DMS53 treated with DMSO at 0.1 percent for 48 hours (cell line): ENCODE results near the gene RHBDF2.
"Not testable (repeated sequence)": the region's sequence is repeated elsewhere in the genome, so short reads cannot be mapped to it uniquely, and the experiment has no call there.

ENCODE experiments used
- DNase-seq: peaks from one replicate; lab custom pipeline; 2025; ENCODE audit not compliant: unreplicated experiment; lab: John Stamatoyannopoulos, UW

RHBDF2 gene

GRCh38 chr17:76525513-76525833 is 24.2 kb upstream of the RHBDF2 start:
- not testable (repeated sequence) for DNase-seq

GRCh38 chr17:76524598-76525512 is 23.6 kb upstream of the RHBDF2 start:
- no peak for DNase-seq

GRCh38 chr17:76523084-76524037 is 22.1 kb upstream of the RHBDF2 start:
- peak; percentile 52 for DNase-seq

DNA sequence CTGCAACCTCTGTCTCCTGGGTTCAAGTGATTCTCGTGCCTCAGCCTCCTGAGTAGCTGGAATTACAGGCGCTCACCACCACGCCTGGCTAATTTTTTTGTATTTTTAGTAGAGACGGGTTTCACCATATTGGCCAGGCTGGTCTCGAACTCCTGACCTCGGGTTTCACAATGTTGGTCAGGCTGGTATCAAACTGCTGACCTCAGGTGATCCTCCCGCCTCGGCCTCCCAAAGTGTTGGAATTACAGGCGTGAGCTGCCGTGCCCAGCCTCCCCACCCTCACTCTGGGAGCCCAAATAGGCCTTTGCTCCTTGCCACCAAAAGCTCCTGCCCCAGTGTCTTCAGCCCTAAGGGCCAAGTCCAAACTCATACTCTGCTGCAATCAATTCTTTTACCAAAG is 20.5 kb upstream of the RHBDF2 start:
- not testable (repeated sequence) for DNase-seq

DNA sequence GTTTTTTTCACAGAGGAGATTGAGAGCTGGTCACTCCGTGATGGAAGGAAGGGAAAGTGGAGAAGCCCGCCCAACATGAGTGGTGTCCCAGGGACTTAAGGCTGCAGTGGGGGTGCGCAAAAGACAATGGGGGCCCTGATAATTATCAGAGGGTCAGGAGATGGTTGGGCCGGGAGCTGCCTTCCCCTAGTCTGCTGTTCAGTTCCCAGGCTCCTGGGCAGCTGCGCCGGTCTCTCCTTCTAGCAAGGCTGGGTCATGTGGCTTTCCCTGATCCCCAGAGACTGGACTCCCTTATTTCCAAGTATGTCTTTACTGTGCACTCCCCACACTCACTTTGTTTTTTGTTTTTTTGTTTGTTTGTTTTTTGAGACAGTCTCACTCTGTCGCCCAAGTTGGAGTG is 20.0 kb upstream of the RHBDF2 start:
- DNase-seq, result no peak

GRCh38 chr17:76519048-76519966 is 18.1 kb upstream of the RHBDF2 start:
- DNase-seq, result no peak

DNA sequence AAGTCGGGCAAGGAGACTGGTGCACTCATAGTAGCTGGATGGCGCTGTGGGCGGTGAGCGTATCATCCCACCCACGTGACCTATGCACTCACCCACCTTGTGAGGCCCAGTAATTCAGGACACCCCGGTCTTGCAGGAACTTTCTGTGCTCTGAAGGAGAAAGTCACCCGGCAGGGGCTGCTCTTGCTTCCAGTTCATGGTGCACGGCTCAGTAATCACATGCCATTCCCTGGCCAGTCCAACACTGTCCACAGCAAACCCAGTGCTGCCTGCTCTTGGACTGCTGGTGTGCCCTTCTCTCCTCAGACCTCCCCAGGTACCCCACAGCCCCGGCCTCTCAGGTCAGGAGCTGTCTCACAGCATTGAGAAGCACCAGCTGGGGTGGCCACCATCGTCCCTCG is 16.4 kb upstream of the RHBDF2 start:
- DNase-seq, result no peak

- no peak for DNase-seq
Measured at GRCh38 chr17:76515274-76515949, 14.2 kb upstream of the RHBDF2 start.

GRCh38 chr17:76514355-76514754 is 13.1 kb upstream of the RHBDF2 start:
- not testable (repeated sequence) for DNase-seq

- DNase-seq, result no peak
Measured at GRCh38 chr17:76513306-76513692, 12.1 kb upstream of the RHBDF2 start.

DNA sequence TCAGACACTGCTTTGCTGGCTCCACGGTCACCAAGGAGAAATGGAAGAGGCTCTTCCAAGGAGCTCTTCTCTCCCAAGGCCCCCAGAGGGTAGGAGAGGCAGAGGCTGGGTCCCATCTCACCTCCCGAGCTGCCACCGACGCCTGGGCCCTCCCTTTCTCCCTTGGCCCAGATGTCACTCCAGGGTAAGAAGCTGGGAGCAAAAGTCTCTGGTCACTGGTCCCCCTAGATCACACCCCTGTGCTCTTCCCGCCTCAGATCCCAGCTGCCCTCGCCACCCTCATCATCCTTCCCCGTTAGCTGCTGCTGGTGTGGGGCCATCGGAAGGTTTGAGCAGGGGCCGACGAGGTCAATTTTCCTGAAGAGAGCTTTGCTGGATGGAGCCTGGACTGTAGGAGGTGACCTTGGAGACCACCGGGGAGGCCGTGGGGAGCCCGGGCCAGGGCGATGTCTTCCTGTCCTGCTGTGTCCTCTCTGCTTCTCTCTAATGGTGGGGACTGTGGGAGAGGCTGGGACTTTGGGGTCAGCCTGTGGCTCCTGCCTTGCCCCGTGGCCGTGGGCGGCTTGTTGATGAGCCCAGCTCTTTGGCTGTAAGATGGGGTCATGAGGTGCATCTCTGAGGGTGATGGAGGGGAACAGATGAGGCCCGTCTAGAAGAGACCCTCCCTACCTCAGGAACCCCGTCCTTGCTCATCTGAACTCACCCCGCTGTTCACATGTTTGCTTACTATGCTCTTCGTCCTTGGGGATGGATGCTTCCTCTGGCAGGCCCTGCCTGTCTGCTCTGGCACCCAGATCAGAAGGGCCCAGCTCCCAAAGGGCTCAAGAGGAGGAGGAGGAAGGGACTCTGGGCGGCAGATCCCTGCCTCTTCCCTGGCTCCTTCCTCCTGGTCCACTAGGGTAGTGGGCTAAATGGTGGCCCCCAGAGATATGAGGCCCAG is 11.4 kb upstream of the RHBDF2 start:
- DNase-seq, result no peak

GRCh38 chr17:76511668-76512365 is 10.6 kb upstream of the RHBDF2 start:
- DNase-seq, result no peak

DNA sequence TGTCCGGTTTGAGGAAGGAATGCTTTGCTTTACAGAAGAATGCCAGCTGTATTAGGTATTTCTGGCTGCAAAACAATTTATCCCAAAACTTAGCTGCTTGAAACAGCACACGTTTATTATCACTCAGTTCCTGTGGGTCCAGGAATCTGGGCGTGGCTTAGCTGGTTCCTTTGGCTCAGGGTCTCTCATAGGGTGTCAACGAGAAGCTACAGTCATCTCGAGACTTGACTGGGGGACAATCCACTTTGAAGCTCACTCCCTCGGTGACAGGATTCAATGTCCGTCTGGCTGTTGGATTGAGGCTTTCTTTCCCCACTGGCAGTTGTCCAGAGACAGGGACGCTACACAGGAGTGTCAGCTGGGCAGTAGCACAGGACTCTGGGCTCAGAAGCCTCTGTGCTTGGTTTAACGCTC is 9.6 kb upstream of the RHBDF2 start:
- no peak for DNase-seq

DNA sequence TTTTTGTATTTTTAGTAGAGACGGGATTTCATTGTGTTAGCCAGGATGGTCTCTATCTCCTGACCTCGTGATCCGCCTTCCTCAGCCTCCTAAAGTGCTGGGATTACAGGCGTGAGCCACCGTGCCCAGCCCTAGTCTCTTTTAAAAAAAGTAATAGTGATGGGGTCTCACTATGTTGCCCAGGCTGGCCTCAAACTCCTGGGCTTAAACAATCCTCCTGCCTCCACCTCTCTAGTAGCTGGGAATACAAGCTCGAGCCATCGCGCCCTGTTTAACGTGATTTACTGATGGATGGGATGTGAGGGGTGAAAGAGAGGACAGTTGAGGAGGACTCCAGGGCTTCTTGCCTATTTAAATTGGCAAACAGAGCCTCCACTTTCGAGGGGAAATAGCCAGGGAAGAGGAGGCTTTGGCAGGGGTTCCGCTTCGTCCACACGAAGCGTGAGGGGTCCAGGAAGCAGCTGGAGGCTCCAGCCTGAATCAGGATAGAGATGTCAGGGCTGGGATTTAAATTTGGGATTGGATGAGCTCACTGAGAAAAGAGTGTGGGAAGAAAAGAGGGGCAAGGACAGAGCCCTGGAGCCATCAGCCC is 7.3 kb upstream of the RHBDF2 start:
- not testable (repeated sequence) for DNase-seq

DNA sequence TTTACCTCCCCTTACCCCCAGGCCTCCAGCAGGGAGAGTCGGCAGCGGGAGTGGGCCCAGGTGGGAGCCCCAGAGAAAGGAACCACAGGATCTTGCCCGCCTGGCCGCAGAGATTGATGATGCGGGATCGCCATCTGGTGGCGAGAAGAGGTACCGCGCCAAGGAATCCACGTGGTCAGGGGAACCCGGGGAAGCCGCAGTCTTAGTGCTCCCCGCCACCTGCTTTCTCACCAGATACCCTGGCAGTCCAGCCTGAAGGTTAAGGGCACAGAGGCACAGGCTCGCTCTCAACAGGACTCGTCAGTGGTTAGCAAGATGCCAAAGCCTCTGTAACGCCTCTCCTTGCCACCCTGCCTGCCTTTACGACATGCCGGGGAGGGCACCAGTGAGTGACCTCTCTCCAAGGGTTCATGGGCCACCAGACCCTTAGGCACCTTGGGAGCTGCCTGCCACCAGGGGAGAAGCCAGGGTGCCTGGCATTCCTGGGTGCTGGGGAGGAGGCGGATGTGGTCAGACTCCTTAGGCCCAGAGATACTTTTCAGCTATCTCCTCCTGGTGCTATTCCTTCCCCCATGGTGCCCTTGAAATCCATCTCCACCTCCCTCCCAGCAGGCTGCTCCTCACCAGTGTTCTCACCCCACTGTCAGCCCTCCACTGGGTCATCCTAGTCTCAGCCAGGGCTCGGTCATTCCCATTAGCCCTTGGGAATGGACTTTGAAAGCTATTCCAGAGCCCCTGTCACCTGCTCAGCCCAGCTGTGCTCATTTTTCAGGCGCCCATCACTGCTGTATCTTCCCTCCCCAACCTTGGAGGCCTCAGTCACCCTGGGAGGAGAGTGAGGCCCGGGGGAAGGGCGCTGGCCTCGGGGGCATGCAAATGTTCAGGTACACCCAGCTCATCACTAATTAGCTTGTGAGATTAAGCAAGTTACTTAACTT is 5.5 kb upstream of the RHBDF2 start:
- peak; percentile 67 for DNase-seq

GRCh38 chr17:76504117-76504516 is 2.9 kb upstream of the RHBDF2 start:
- DNase-seq, result no peak
